ENCODE data around the gene RNF146. TPM values are rescaled to one million over a fixed set of nuclear protein-coding genes. Genes with fewer than 3 reads are reported as not detected.

RNF146 gene
- total RNA-seq, 3 donors from 2014 or later (not counting 1 experiment from before 2014, with no cell fraction given): 23.0 to 34.8 (median 25.4) TPM

DNA sequence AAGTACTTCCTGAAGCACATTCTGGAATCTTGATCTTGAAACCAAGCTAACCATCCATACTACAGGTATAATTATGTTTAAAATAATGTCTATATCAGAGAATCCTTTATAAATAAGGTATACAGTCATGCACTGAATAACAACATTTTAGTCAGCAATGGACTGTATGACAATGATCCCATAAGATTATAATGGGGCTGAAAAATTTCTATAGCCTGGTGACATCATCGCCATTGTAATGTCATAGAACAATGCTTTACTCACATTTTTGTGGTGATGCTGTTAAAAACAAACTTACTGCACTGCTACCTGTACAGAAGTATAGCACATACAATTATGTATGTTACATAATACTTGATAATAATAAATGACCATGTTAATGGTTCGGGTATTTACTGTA is 31.8 kb downstream of the RNF146 start:
- ATAC-seq (no peak), DNase-seq (no peak)
- peaks cover 1 to 12% of the 10 kb centered on the region in 2 donors for H3K4me1 Mint-ChIP-seq
- H3K9me3 Mint-ChIP-seq: no peaks in the 10 kb centered on the region
- no CpG with 5 or more reads among the region's 2 CpGs for WGBS (ENCODE audit: insufficient coverage)
- no peak overlapping the region for H3K27ac ChIP-seq (ENCODE audit: low read length)
- TF ChIP-seq, protein P1, sequence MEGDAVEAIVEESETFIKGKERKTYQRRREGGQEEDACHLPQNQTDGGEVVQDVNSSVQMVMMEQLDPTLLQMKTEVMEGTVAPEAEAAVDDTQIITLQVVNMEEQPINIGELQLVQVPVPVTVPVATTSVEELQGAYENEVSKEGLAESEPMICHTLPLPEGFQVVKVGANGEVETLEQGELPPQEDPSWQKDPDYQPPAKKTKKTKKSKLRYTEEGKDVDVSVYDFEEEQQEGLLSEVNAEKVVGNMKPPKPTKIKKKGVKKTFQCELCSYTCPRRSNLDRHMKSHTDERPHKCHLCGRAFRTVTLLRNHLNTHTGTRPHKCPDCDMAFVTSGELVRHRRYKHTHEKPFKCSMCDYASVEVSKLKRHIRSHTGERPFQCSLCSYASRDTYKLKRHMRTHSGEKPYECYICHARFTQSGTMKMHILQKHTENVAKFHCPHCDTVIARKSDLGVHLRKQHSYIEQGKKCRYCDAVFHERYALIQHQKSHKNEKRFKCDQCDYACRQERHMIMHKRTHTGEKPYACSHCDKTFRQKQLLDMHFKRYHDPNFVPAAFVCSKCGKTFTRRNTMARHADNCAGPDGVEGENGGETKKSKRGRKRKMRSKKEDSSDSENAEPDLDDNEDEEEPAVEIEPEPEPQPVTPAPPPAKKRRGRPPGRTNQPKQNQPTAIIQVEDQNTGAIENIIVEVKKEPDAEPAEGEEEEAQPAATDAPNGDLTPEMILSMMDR (IDR thresholded peaks at IDR 0.05): no peak
- no peak overlapping the region for H3K4me3 ChIP-seq (ENCODE audit: low read length)
- no peak overlapping the region for H3K4me3 Mint-ChIP-seq
- intact Hi-C loops (cut with micrococcal nuclease): no loop called here
- no peaks in the 10 kb centered on the region for H3K36me3 Mint-ChIP-seq
- H3K9me3 ChIP-seq (ENCODE audit: control insufficient read depth, insufficient read depth, low read length): no peaks in the 10 kb centered on the region
- no peaks in the 10 kb centered on the region for H3K4me1 ChIP-seq (ENCODE audit: control insufficient read depth, insufficient read depth, low read length)
- H3K27me3 Mint-ChIP-seq (ENCODE audit: low read depth in 2 of 2): no peaks in the 10 kb centered on the region
- no peak overlapping the region for H3K27ac Mint-ChIP-seq
- H3K36me3 ChIP-seq (ENCODE audit: control insufficient read depth, insufficient read depth, low read length): peaks cover 8% of the 10 kb centered on the region
- no peaks in the 10 kb centered on the region for H3K27me3 ChIP-seq (ENCODE audit: control insufficient read depth, insufficient read depth, low read length)

DNA sequence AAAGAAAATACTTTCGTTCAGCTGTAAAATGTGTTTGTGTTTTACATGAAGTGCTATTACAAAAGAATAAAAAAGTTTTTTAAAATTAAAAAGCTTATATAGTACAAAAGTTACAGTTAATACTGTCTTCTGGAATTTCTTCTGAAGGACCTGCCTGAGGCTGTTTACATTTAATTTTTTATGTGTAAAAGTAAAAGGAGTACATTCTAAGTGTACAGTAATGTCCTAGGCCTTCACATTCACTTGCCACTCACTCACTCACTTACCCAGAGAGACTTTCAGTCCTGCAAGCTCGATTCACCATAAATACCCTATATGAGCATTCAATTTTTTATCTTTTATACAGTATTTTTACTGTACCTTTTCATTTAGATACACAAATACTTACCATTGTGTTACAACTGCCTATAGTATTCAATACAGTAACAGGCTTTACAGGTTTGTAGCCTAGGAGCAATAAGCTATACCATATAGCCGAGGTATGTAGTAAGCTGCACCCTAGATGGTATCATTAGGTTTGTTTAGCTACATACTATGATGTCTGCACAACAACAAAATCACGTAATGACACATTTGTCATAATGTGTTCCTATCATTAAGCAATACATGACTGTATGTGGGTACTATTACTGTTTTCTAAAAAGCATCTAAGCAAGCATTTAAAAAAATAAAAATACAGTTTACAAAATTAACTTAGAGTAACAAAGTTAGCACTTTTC is 33.0 kb downstream of the RNF146 start:
- TF ChIP-seq, protein P1 (IDR thresholded peaks at IDR 0.05): no peak

DNA sequence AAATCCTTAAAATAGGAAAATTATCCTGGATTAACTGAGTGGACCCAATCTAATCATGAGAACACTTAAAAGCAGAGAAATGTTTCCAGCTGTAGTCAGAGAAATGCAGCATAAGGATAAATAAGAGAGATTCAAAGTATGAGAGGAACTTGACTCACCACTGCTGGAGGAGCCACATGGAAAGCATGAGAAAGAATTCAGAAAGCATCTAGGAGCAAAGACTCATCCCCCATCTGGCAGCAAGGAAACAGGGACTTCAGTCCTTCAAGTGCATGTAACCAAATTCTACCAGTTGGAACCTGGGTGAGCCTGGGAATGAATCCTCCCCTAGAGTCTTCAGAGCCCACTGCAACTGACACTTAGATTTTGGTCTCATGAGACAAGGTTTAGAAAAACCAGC is 33.7 kb downstream of the RNF146 start:
- Histone ChIP-seq H3K27ac (ENCODE audit: low read length) (no peak overlapping the region), H3K9me3 (ENCODE audit: control insufficient read depth, insufficient read depth, low read length) (no peaks in the 10 kb centered on the region), H3K4me1 (ENCODE audit: control insufficient read depth, insufficient read depth, low read length) (no peaks in the 10 kb centered on the region), H3K27me3 (ENCODE audit: control insufficient read depth, insufficient read depth, low read length) (no peaks in the 10 kb centered on the region), H3K36me3 (ENCODE audit: control insufficient read depth, insufficient read depth, low read length) (peaks cover 10% of the 10 kb centered on the region), H3K4me3 (ENCODE audit: low read length) (no peak overlapping the region)
- no peaks in the 10 kb centered on the region for H3K9me3 Mint-ChIP-seq
- no peaks in the 10 kb centered on the region for H3K36me3 Mint-ChIP-seq
- H3K27ac Mint-ChIP-seq: no peak overlapping the region
- DNase-seq: no peak
- intact Hi-C loops (cut with micrococcal nuclease): loop anchor here (10.0 kb wide), 1 partner anchor 244 kb away; no protein-coding TSS in a partner anchor
- no peaks in the 10 kb centered on the region for H3K27me3 Mint-ChIP-seq (ENCODE audit: low read depth in 2 of 2)
- ATAC-seq: no peak
- H3K4me1 Mint-ChIP-seq: peaks cover 16 to 23% of the 10 kb centered on the region in 2 donors
- TF ChIP-seq, protein P1 (IDR thresholded peaks at IDR 0.05): no peak
- H3K4me3 Mint-ChIP-seq: no peak overlapping the region

More for the DNA sequence above, 33.0 kb downstream of the RNF146 start:
- Histone ChIP-seq H3K4me3 (ENCODE audit: low read length) (no peak overlapping the region), H3K27me3 (ENCODE audit: control insufficient read depth, insufficient read depth, low read length) (no peaks in the 10 kb centered on the region), H3K27ac (ENCODE audit: low read length) (no peak overlapping the region), H3K4me1 (ENCODE audit: control insufficient read depth, insufficient read depth, low read length) (no peaks in the 10 kb centered on the region), H3K36me3 (ENCODE audit: control insufficient read depth, insufficient read depth, low read length) (peaks cover 13% of the 10 kb centered on the region), H3K9me3 (ENCODE audit: control insufficient read depth, insufficient read depth, low read length) (no peaks in the 10 kb centered on the region)
- Mint-ChIP-seq H3K27ac (peak overlapping the region in 1 of 2 donors; percentile 38), H3K27me3 (ENCODE audit: low read depth in 2 of 2) (no peaks in the 10 kb centered on the region), H3K36me3 (no peaks in the 10 kb centered on the region), H3K4me1 (peaks cover 11 to 18% of the 10 kb centered on the region in 2 donors), H3K4me3 (no peak overlapping the region), H3K9me3 (no peaks in the 10 kb centered on the region)
- intact Hi-C loops (cut with micrococcal nuclease): loop anchor here (10.0 kb wide), 1 partner anchor 245 kb away; no protein-coding TSS in a partner anchor
- DNase-seq (no peak), ATAC-seq (no peak)
- 100% methylated on average over 1 of the region's 4 CpGs for WGBS (ENCODE audit: insufficient coverage)
